Measurements from ENCODE around the gene ROS1.

The ROS1 gene

GRCh38 chr6:117329926-117330325 is 95.8 kb downstream of the ROS1 start:
- H3K27ac Mint-ChIP-seq = no peak overlapping the region
- DNase-seq (ENCODE audit: low spot score in 2 of 2) (no peak), ATAC-seq (ENCODE audit: low read depth) (no peak)
- peaks cover 6% of the 10 kb centered on the region for H3K9me3 Mint-ChIP-seq
- H3K4me3 Mint-ChIP-seq = no peak overlapping the region
- H3K36me3 Mint-ChIP-seq = no peaks in the 10 kb centered on the region
- H3K4me1 Mint-ChIP-seq = no peaks in the 10 kb centered on the region
- peaks cover 7% of the 10 kb centered on the region for H3K27me3 Mint-ChIP-seq

- no peaks in the 10 kb centered on the region for H3K36me3 Mint-ChIP-seq
- H3K9me3 Mint-ChIP-seq = peaks cover 6% of the 10 kb centered on the region
- H3K4me1 Mint-ChIP-seq = no peaks in the 10 kb centered on the region
- no peak overlapping the region for H3K27ac Mint-ChIP-seq
- ATAC-seq (ENCODE audit: low read depth) (no peak), DNase-seq (ENCODE audit: low spot score in 2 of 2) (no peak)
- H3K4me3 Mint-ChIP-seq = no peak overlapping the region
- H3K27me3 Mint-ChIP-seq = peaks cover 7% of the 10 kb centered on the region
Measured at GRCh38 chr6:117328500-117328899, 97.2 kb downstream of the ROS1 start.

GRCh38 chr6:117328005-117328389 is 97.7 kb downstream of the ROS1 start:
- ATAC-seq (ENCODE audit: low read depth) = no peak
- no peak overlapping the region for H3K27ac Mint-ChIP-seq
- no peak overlapping the region for H3K4me3 Mint-ChIP-seq
- no peak for DNase-seq (ENCODE audit: low spot score in 2 of 2)
- no peaks in the 10 kb centered on the region for H3K36me3 Mint-ChIP-seq
- peaks cover 7% of the 10 kb centered on the region for H3K27me3 Mint-ChIP-seq
- H3K4me1 Mint-ChIP-seq = no peaks in the 10 kb centered on the region
- H3K9me3 Mint-ChIP-seq = peaks cover 6% of the 10 kb centered on the region

GRCh38 chr6:117327149-117328004 is 98.4 kb downstream of the ROS1 start:
- ATAC-seq (ENCODE audit: low read depth) (no peak), DNase-seq (ENCODE audit: low spot score in 2 of 2) (no peak)
- no peak overlapping the region for H3K4me3 Mint-ChIP-seq
- H3K36me3 Mint-ChIP-seq = no peaks in the 10 kb centered on the region
- peaks cover 7% of the 10 kb centered on the region for H3K27me3 Mint-ChIP-seq
- no peak overlapping the region for H3K27ac Mint-ChIP-seq
- peaks cover 3% of the 10 kb centered on the region for H3K9me3 Mint-ChIP-seq
- H3K4me1 Mint-ChIP-seq = no peaks in the 10 kb centered on the region

GRCh38 chr6:117326396-117326795 is 99.3 kb downstream of the ROS1 start:
- Mint-ChIP-seq H3K27ac (no peak overlapping the region), H3K27me3 (peaks cover 7% of the 10 kb centered on the region)
- no peak for ATAC-seq (ENCODE audit: low read depth)

GRCh38 chr6:117317261-117317660 is 108.5 kb downstream of the ROS1 start:
- DNase-seq (ENCODE audit: low spot score in 2 of 2) = no peak
- Mint-ChIP-seq H3K27me3 (peaks cover 7% of the 10 kb centered on the region), H3K9me3 (no peaks in the 10 kb centered on the region), H3K36me3 (no peaks in the 10 kb centered on the region), H3K27ac (no peak overlapping the region), H3K4me1 (no peaks in the 10 kb centered on the region), H3K4me3 (no peak overlapping the region)
- ATAC-seq (ENCODE audit: low read depth) = no peak

More at GRCh38 chr6:117326396-117326795, 99.3 kb downstream of the ROS1 start:
- H3K4me1 Mint-ChIP-seq = no peaks in the 10 kb centered on the region
- DNase-seq (ENCODE audit: low spot score in 2 of 2) = no peak
- H3K4me3 Mint-ChIP-seq = no peak overlapping the region
- H3K9me3 Mint-ChIP-seq = no peaks in the 10 kb centered on the region
- H3K36me3 Mint-ChIP-seq = no peaks in the 10 kb centered on the region

GRCh38 chr6:117311726-117312125 is 114.0 kb downstream of the ROS1 start:
- no peak overlapping the region for H3K27ac Mint-ChIP-seq
- no peak for ATAC-seq (ENCODE audit: low read depth)

GRCh38 chr6:117311310-117311709 is 114.4 kb downstream of the ROS1 start:
- H3K4me3 Mint-ChIP-seq = no peak overlapping the region
- H3K27ac Mint-ChIP-seq = no peak overlapping the region
- peaks cover 7% of the 10 kb centered on the region for H3K27me3 Mint-ChIP-seq
- ATAC-seq (ENCODE audit: low read depth) (no peak), DNase-seq (ENCODE audit: low spot score in 2 of 2) (no peak)
- H3K36me3 Mint-ChIP-seq = no peaks in the 10 kb centered on the region
- H3K4me1 Mint-ChIP-seq = no peaks in the 10 kb centered on the region
- no peaks in the 10 kb centered on the region for H3K9me3 Mint-ChIP-seq

More at GRCh38 chr6:117311726-117312125, 114.0 kb downstream of the ROS1 start:
- Mint-ChIP-seq H3K4me3 (no peak overlapping the region), H3K4me1 (no peaks in the 10 kb centered on the region), H3K36me3 (no peaks in the 10 kb centered on the region), H3K9me3 (no peaks in the 10 kb centered on the region), H3K27me3 (peaks cover 9% of the 10 kb centered on the region)
- DNase-seq (ENCODE audit: low spot score in 2 of 2) = no peak

GRCh38 chr6:117309611-117310010 is 116.1 kb downstream of the ROS1 start:
- Mint-ChIP-seq H3K4me3 (no peak overlapping the region), H3K36me3 (no peaks in the 10 kb centered on the region), H3K4me1 (no peaks in the 10 kb centered on the region), H3K27ac (no peak overlapping the region), H3K27me3 (peaks cover 7% of the 10 kb centered on the region), H3K9me3 (no peaks in the 10 kb centered on the region)
- ATAC-seq (ENCODE audit: low read depth) (no peak), DNase-seq (ENCODE audit: low spot score in 2 of 2) (no peak)

- no peaks in the 10 kb centered on the region for H3K4me1 Mint-ChIP-seq
- H3K4me3 Mint-ChIP-seq = no peak overlapping the region
- peaks cover 7% of the 10 kb centered on the region for H3K27me3 Mint-ChIP-seq
- no peaks in the 10 kb centered on the region for H3K9me3 Mint-ChIP-seq
- DNase-seq (ENCODE audit: low spot score in 2 of 2) = no peak
- H3K27ac Mint-ChIP-seq = no peak overlapping the region
- ATAC-seq (ENCODE audit: low read depth) = no peak
- no peaks in the 10 kb centered on the region for H3K36me3 Mint-ChIP-seq
Measured at GRCh38 chr6:117309069-117309468, 116.7 kb downstream of the ROS1 start.

GRCh38 chr6:117307655-117308054 is 118.1 kb downstream of the ROS1 start:
- Mint-ChIP-seq H3K4me3 (no peak overlapping the region), H3K27me3 (peaks cover 7% of the 10 kb centered on the region), H3K36me3 (no peaks in the 10 kb centered on the region), H3K9me3 (no peaks in the 10 kb centered on the region), H3K4me1 (no peaks in the 10 kb centered on the region), H3K27ac (no peak overlapping the region)
- no peak for DNase-seq (ENCODE audit: low spot score in 2 of 2)
- ATAC-seq (ENCODE audit: low read depth) = no peak

GRCh38 chr6:117306227-117306790 is 119.4 kb downstream of the ROS1 start:
- Mint-ChIP-seq H3K9me3 (no peaks in the 10 kb centered on the region), H3K27ac (no peak overlapping the region), H3K36me3 (no peaks in the 10 kb centered on the region), H3K4me1 (no peaks in the 10 kb centered on the region), H3K27me3 (peaks cover 3% of the 10 kb centered on the region), H3K4me3 (no peak overlapping the region)
- no peak for ATAC-seq (ENCODE audit: low read depth)
- no peak for DNase-seq (ENCODE audit: low spot score in 2 of 2)

GRCh38 chr6:117304446-117304845 is 121.3 kb downstream of the ROS1 start:
- DNase-seq (ENCODE audit: low spot score in 2 of 2) (no peak), ATAC-seq (ENCODE audit: low read depth) (no peak)
- H3K27ac Mint-ChIP-seq = no peak overlapping the region
- no peak overlapping the region for H3K4me3 Mint-ChIP-seq
- H3K36me3 Mint-ChIP-seq = no peaks in the 10 kb centered on the region
- H3K9me3 Mint-ChIP-seq = no peaks in the 10 kb centered on the region
- H3K4me1 Mint-ChIP-seq = no peaks in the 10 kb centered on the region
- no peaks in the 10 kb centered on the region for H3K27me3 Mint-ChIP-seq

- ATAC-seq (ENCODE audit: low read depth) = no peak
- H3K9me3 Mint-ChIP-seq = no peaks in the 10 kb centered on the region
Measured at GRCh38 chr6:117303323-117303722, 122.4 kb downstream of the ROS1 start.

GRCh38 chr6:117298941-117299340 is 126.8 kb downstream of the ROS1 start:
- DNase-seq (ENCODE audit: low spot score in 2 of 2) (no peak), ATAC-seq (ENCODE audit: low read depth) (no peak)
- Mint-ChIP-seq H3K9me3 (peaks cover 2% of the 10 kb centered on the region), H3K4me3 (no peak overlapping the region), H3K27ac (no peak overlapping the region), H3K4me1 (no peaks in the 10 kb centered on the region), H3K27me3 (no peaks in the 10 kb centered on the region), H3K36me3 (no peaks in the 10 kb centered on the region)

More at GRCh38 chr6:117303323-117303722, 122.4 kb downstream of the ROS1 start:
- Mint-ChIP-seq H3K4me3 (no peak overlapping the region), H3K36me3 (no peaks in the 10 kb centered on the region), H3K4me1 (no peaks in the 10 kb centered on the region), H3K27ac (no peak overlapping the region), H3K27me3 (no peaks in the 10 kb centered on the region)
- DNase-seq (ENCODE audit: low spot score in 2 of 2) = no peak

Measured in memory B cell (primary cell).